GM12878 (cell line): ENCODE results near the gene RTN4. TPM values are rescaled to one million over a fixed set of nuclear protein-coding genes. Genes with fewer than 3 reads are reported as not detected.

Experiments
- CBX3 ChIP-seq: fragments of 200-600 bp; sonication (generic); IDR thresholded peaks from 2 replicates; pipeline ENCODE4 v1.6.1; 2016; ENCODE audit warnings: low read depth, borderline replicate concordance
- CREB1 ChIP-seq: IDR thresholded peaks from 2 replicates; pipeline ENCODE4 v1.6.1; 2012; ENCODE audit warnings: low read depth, mild to moderate bottlenecking, inconsistent platforms
- EP300 ChIP-seq, 2 experiments: fragments of 150-350 bp in 1 of 2; IDR thresholded peaks; 2 replicates each; pipeline ENCODE4 v1.6.1; 2011 to 2012; ENCODE audit warnings: low read depth in 2 of 2, low read length in 2 of 2, borderline replicate concordance in 1 of 2, improper control_type of control experiment in 1 of 2, inconsistent platforms in 1 of 2; ENCODE audit not compliant: control insufficient read depth in 1 of 2
- NR2C2 ChIP-seq: IDR thresholded peaks from 2 replicates; pipeline ENCODE4 v1.6.1; 2011; ENCODE audit warnings: borderline replicate concordance, low read depth; ENCODE audit not compliant: control insufficient read depth, insufficient read length
- SMARCA5 ChIP-seq: fragments of 450-650 bp; IDR thresholded peaks from 2 replicates; pipeline ENCODE4 v1.6.1; 2017; ENCODE audit warnings: mild to moderate bottlenecking
- SUPT20H ChIP-seq: IDR thresholded peaks from 2 replicates; pipeline ENCODE4 v1.6.1; 2011; ENCODE audit warnings: low read depth, mild to moderate bottlenecking, low read length, moderate library complexity, borderline replicate concordance; ENCODE audit not compliant: control insufficient read depth
- TCF3 ChIP-seq: IDR thresholded peaks from 2 replicates; pipeline ENCODE4 v1.6.1; 2012; ENCODE audit warnings: low read depth, mild to moderate bottlenecking, low read length, borderline replicate concordance; ENCODE audit not compliant: insufficient read depth
- ZZZ3 ChIP-seq: IDR thresholded peaks from 2 replicates; pipeline ENCODE4 v1.6.1; 2011; ENCODE audit warnings: low read depth; ENCODE audit not compliant: control insufficient read depth, insufficient read length
- polyA plus RNA-seq, 11 experiments: library from polyadenylated mRNA; depleted of rRNA in 4 of 11; unstranded in 6 of 11; stranded (reverse) in 5 of 11; fragments of >200 nt; fragmentation: Nextera tagmentation in 4 of 11; fragmentation: Illumina TruSeq in 1 of 11; extraction: Ambion mirVana in 4 of 11; extraction: Trizol in 1 of 11; gene quantifications; 1 replicate in 1 of 11; 2 replicates in 10 of 11; pipeline versions ENCODE4 v1.2.1 to v1.2.3, GENCODE V29; 2011 to 2016; ENCODE audit warnings: inconsistent platforms in 2 of 11, missing spikeins in 2 of 11, low read depth in 1 of 11
- total RNA-seq, 4 experiments: library from RNA; depleted of rRNA in 3 of 4; stranded (reverse); fragments of >200 nt in 3 of 4; fragmentation: Illumina TruSeq in 1 of 4; extraction: Trizol in 1 of 4; gene quantifications; 2 replicates each; pipeline versions ENCODE4 v1.2.1 to v1.2.3, GENCODE V29; 2013 to 2021
- TF ChIP-seq, protein P1 (sequence below): fragments of 450-650 bp; IDR thresholded peaks from 2 replicates; pipeline ENCODE4 v1.6.1; 2018; ENCODE audit warnings: borderline replicate concordance, mild to moderate bottlenecking; ENCODE audit not compliant: partially characterized antibody

RTN4 gene
- total and polyA plus RNA-seq, 10 of the 15 experiments (the other 5 are each of a cell fraction or from before 2014, with no cell fraction given) = 56.0 to 133 (median 83.3) TPM

DNA sequence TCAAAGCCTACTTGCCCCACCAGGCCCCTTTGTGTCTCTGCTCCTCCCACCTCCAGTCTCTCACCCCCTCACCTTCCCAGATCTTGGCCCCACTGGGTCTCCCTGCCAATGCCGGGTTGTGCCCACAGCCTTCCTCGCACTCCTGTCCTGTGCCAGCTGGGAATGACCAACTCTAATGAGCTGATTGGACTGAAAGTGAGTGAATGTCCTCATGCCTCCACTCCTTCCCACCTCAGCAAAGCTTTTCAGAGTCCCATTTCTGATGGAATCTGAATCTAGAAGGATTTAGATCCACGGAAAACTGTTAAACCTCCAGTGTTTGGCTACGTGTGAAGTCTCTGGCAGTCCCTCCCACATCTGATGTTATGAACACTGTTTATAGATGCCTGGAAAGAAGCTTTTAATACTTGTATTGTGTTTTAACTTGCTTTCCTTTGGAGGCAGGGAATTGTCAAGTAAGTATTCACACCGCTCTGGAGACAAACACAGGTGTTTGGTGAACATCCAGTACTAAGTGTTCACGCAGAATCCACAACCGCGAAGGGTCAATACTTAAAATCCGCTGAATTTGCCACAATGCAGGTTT lies 103.9 kb downstream of the RTN4 start (continued):
- TF ChIP-seq TCF3 = no peak
- TF ChIP-seq EP300 (IDR thresholded peaks at IDR 0.05; ENCODE audit: borderline replicate concordance in 1 of 2, control insufficient read depth in 1 of 2, low read depth in 2 of 2, low read length in 2 of 2) = no peak
- TF ChIP-seq, protein P1, sequence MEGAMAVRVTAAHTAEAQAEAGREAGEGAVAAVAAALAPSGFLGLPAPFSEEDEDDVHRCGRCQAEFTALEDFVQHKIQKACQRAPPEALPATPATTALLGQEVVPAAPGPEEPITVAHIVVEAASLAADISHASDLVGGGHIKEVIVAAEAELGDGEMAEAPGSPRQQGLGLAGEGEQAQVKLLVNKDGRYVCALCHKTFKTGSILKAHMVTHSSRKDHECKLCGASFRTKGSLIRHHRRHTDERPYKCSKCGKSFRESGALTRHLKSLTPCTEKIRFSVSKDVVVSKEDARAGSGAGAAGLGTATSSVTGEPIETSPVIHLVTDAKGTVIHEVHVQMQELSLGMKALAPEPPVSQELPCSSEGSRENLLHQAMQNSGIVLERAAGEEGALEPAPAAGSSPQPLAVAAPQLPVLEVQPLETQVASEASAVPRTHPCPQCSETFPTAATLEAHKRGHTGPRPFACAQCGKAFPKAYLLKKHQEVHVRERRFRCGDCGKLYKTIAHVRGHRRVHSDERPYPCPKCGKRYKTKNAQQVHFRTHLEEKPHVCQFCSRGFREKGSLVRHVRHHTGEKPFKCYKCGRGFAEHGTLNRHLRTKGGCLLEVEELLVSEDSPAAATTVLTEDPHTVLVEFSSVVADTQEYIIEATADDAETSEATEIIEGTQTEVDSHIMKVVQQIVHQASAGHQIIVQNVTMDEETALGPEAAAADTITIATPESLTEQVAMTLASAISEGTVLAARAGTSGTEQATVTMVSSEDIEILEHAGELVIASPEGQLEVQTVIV = no peak
- no peak for TF ChIP-seq ZZZ3
- TF ChIP-seq CBX3 = no peak
- TF ChIP-seq SMARCA5 = no peak
- no peak for TF ChIP-seq CREB1
- no peak for TF ChIP-seq NR2C2
- no peak for TF ChIP-seq SUPT20H
